Testis (tissue), 3 donors: ENCODE results near the gene ZNF491. TPM values are rescaled to one million over a fixed set of nuclear protein-coding genes. Genes with fewer than 3 reads are reported as not detected.

Source experiments
- DNase-seq: peaks from one replicate; pipeline ENCODE4 v3.0.0-alpha.2; 2019
- H3K27ac ChIP-seq, 2 donors: fragments of 200-600 bp; sonication (generic); one replicate each; pipeline ENCODE4 v1.5.1; 2019
- H3K27me3 ChIP-seq: fragments of 200-600 bp; sonication (generic); one replicate; pipeline ENCODE4 v1.5.1; 2019
- H3K36me3 ChIP-seq: fragments of 200-600 bp; sonication (generic); one replicate; pipeline ENCODE4 v1.5.1; 2017; ENCODE audit warnings: low read depth; ENCODE audit errors: missing control alignments
- H3K4me1 ChIP-seq: fragments of 200-600 bp; sonication (generic); one replicate; pipeline ENCODE4 v1.5.1; 2019
- H3K4me3 ChIP-seq, 2 donors: fragments of 200-600 bp; sonication (generic); one replicate each; pipeline ENCODE4 v1.5.1; 2017 to 2019
- H3K9me3 ChIP-seq: fragments of 200-600 bp; sonication (generic); one replicate; pipeline ENCODE4 v1.5.1; 2017
- CTCF ChIP-seq, 3 experiments: fragments of 450-650 bp in 2 of 3; fragments of 200-600 bp in 1 of 3; sonication (generic) in 1 of 3; IDR thresholded peaks; one replicate each; pipeline ENCODE4 v1.5.1; 2016 to 2019; ENCODE audit warnings: antibody characterized with exemption in 3 of 3, mild to moderate bottlenecking in 2 of 3, moderate library complexity in 1 of 3
- POLR2A ChIP-seq: fragments of 450-650 bp; IDR thresholded peaks from one replicate; pipeline ENCODE4 v1.6.1; 2017; ENCODE audit warnings: antibody characterized with exemption, mild to moderate bottlenecking, moderate library complexity
- WGBS, 2 donors: methylation state at CpG; one replicate each; pipeline ENCODE4 v1.1.5; 2018; 5-methylcytosine and 5-hydroxymethylcytosine counted together
- intact Hi-C: fragments of 100-400 bp; cut with DNase I; formaldehyde crosslinking; loops from one replicate; pipeline ENCODE4 v1.15.1; 2023; ENCODE audit warnings: low total_unique reads
- polyA plus RNA-seq: library from polyadenylated mRNA; stranded (reverse); fragments of 350-450 nt; fragmentation: Illumina TruSeq; extraction: RNeasy Lipid Tissue Mini Kit (QIAGEN cat#74804); gene quantifications from one replicate; pipeline ENCODE4 v1.2.3, GENCODE V29; 2014; ENCODE audit warnings: low read depth, low replicate concordance; ENCODE audit not compliant: insufficient read depth
- total RNA-seq, 2 donors: library from RNA; depleted of rRNA; stranded (reverse); fragments of >200 nt; gene quantifications; one replicate each; pipeline ENCODE4 v1.2.3, GENCODE V29; 2016

The ZNF491 gene
- total and polyA plus RNA-seq, 3 donors from 2014 or later, result 0.62 to 2.6 (median 1.2) TPM

GRCh38 chr19:11756965-11757364 is 41.4 kb upstream of the ZNF491 start:
- 80 to 88% methylated on average over 1 of the region's 1 CpG for WGBS, 2 donors
- no peak overlapping the region for H3K4me3 ChIP-seq
- TF ChIP-seq CTCF (IDR thresholded peaks at IDR 0.05), result no peak
- TF ChIP-seq POLR2A, result no peak

GRCh38 chr19:11759805-11760204 is 38.5 kb upstream of the ZNF491 start:
- Histone ChIP-seq H3K36me3 (no peaks in the 10 kb centered on the region), H3K4me3 (no peak overlapping the region), H3K27ac (no peak overlapping the region), H3K4me1 (no peaks in the 10 kb centered on the region), H3K9me3 (no peaks in the 10 kb centered on the region), H3K27me3 (no peaks in the 10 kb centered on the region)
- DNase-seq, result no peak
- TF ChIP-seq CTCF (IDR thresholded peaks at IDR 0.05), result no peak
- no peak for TF ChIP-seq POLR2A
- 83 to 86% methylated on average over 7 of the region's 7 CpGs for WGBS, 2 donors
- intact Hi-C loops, result no loop called here

More at GRCh38 chr19:11756965-11757364, 41.4 kb upstream of the ZNF491 start:
- DNase-seq, result no peak
- Histone ChIP-seq H3K4me1 (no peaks in the 10 kb centered on the region), H3K27ac (no peak overlapping the region), H3K9me3 (no peaks in the 10 kb centered on the region), H3K36me3 (no peaks in the 10 kb centered on the region), H3K27me3 (no peaks in the 10 kb centered on the region)
- intact Hi-C loops, result no loop called here

GRCh38 chr19:11763117-11763516 is 35.2 kb upstream of the ZNF491 start:
- no peak for TF ChIP-seq CTCF (IDR thresholded peaks at IDR 0.05)
- no peak for TF ChIP-seq POLR2A
- peaks cover 7% of the 10 kb centered on the region for H3K4me1 ChIP-seq
- WGBS, 2 donors, result 78 to 80% methylated on average over 3 of the region's 3 CpGs
- no peak overlapping the region for H3K27ac ChIP-seq
- no peaks in the 10 kb centered on the region for H3K36me3 ChIP-seq
- H3K9me3 ChIP-seq, result no peaks in the 10 kb centered on the region
- H3K27me3 ChIP-seq, result no peaks in the 10 kb centered on the region
- H3K4me3 ChIP-seq, result no peak overlapping the region
- intact Hi-C loops, result no loop called here
- no peak for DNase-seq

- H3K27ac ChIP-seq, result no peak overlapping the region
- H3K27me3 ChIP-seq, result no peaks in the 10 kb centered on the region
- intact Hi-C loops, result no loop called here
- TF ChIP-seq CTCF (IDR thresholded peaks at IDR 0.05), result no peak
- no peak for TF ChIP-seq POLR2A
- peaks cover 12% of the 10 kb centered on the region for H3K4me1 ChIP-seq
- H3K36me3 ChIP-seq, result no peaks in the 10 kb centered on the region
- H3K9me3 ChIP-seq, result no peaks in the 10 kb centered on the region
- 91 to 96% methylated on average over 1 of the region's 1 CpG for WGBS, 2 donors
- DNase-seq, result no peak
- H3K4me3 ChIP-seq, result no peak overlapping the region
These were observed 34.7 kb upstream of the ZNF491 start for GRCh38 chr19:11763611-11764010.
